ENCODE data around the gene AOC3. TPM values are rescaled to one million over a fixed set of nuclear protein-coding genes. Genes with fewer than 3 reads are reported as not detected.
"Not testable (repeated sequence)": the region's sequence is repeated elsewhere in the genome, so short reads cannot be mapped to it uniquely, and the experiment has no call there.

The AOC3 gene
- total and polyA plus RNA-seq, 2 of the 13 experiments (the other 11 are each of a cell fraction or from before 2014, with no cell fraction given): 8.7 to 51.7 TPM

GRCh38 chr17:42880776-42881310, 29.8 kb downstream of the AOC3 start (continued):
- TF ChIP-seq ZBTB20 (CRISPR knock-in tag; IDR thresholded peaks at IDR 0.05; ENCODE audit: borderline replicate concordance, low read depth) (no peak), MLXIP (CRISPR knock-in tag; IDR thresholded peaks at IDR 0.05; ENCODE audit: borderline replicate concordance) (no peak)

- FAIRE-seq; CTCF ChIA-PET (ENCODE audit: low intra/inter-chr PET ratio, low total read pairs); H3K4me2 ChIP-seq (ENCODE audit: low read depth, low read length); H4K20me1 ChIP-seq (ENCODE audit: insufficient read depth, low read length); ATAC-seq; intact Hi-C loops (cut with micrococcal nuclease; ENCODE audit: unreplicated experiment); DNase-seq (ENCODE audit: low spot score); H3K9ac ChIP-seq (ENCODE audit: insufficient read depth, low read depth, low read length); H3K27me3 ChIP-seq (ENCODE audit: control insufficient read depth in 1 of 2, insufficient read depth in 2 of 2, low read length in 2 of 2); H2AFZ ChIP-seq (ENCODE audit: low read length); BruUV-seq (replicated peaks); H3K79me2 ChIP-seq (ENCODE audit: insufficient read depth, low read length); H3K27ac ChIP-seq (ENCODE audit: extremely low read length, insufficient read depth, low read length); in situ Hi-C loops (cut with HindIII; ENCODE audit: extremely low pct_ligation_motif_present, low pct_unique_long_range_greater_than_20kb); H3K4me3 ChIP-seq (replicated peaks in 1 of 3; ENCODE audit: insufficient read depth in 1 of 3, low read depth in 2 of 3, low read length in 3 of 3); H3K9me3 ChIP-seq (ENCODE audit: low read length); H3K36me3 ChIP-seq (replicated peaks in 1 of 2; ENCODE audit: control insufficient read depth in 1 of 2, insufficient read depth in 2 of 2, low read length in 2 of 2): not testable (repeated sequence)
- peaks cover 97% of the 10 kb centered on the region for H3K4me1 ChIP-seq (ENCODE audit: insufficient read depth, low read length)
- POLR2A ChIA-PET: interaction anchor here (1.7 kb wide), 1 partner anchor 38 kb away, joined by 3 read pairs; no protein-coding TSS in a partner anchor
- 84% methylated on average over 6 of the region's 6 CpGs for WGBS (ENCODE audit: low lambda C conversion rate)
Measured at GRCh38 chr17:42881706-42882105, 30.7 kb downstream of the AOC3 start.

- Histone ChIP-seq H3K79me2 (ENCODE audit: insufficient read depth, low read length) (no peaks in the 10 kb centered on the region), H3K27ac (ENCODE audit: extremely low read length, insufficient read depth, low read length) (no peak overlapping the region), H2AFZ (ENCODE audit: low read length) (no peak overlapping the region), H3K9ac (ENCODE audit: insufficient read depth, low read depth, low read length) (no peak overlapping the region), H3K4me1 (ENCODE audit: insufficient read depth, low read length) (peaks cover 99% of the 10 kb centered on the region), H3K27me3 (ENCODE audit: control insufficient read depth in 1 of 2, insufficient read depth in 2 of 2, low read length in 2 of 2) (no peaks in the 10 kb centered on the region), H3K36me3 (replicated peaks in 1 of 2; ENCODE audit: control insufficient read depth in 1 of 2, insufficient read depth in 2 of 2, low read length in 2 of 2) (no peaks in the 10 kb centered on the region), H3K4me3 (replicated peaks in 1 of 3; ENCODE audit: insufficient read depth in 1 of 3, low read depth in 2 of 3, low read length in 3 of 3) (no peak overlapping the region), H4K20me1 (ENCODE audit: insufficient read depth, low read length) (no peaks in the 10 kb centered on the region), H3K4me2 (ENCODE audit: low read depth, low read length) (no peak overlapping the region), H3K9me3 (ENCODE audit: low read length) (no peaks in the 10 kb centered on the region)
- FAIRE-seq (no peak), ATAC-seq (no peak), DNase-seq (ENCODE audit: low spot score) (no peak)
- BruUV-seq (replicated peaks): no TSS peak
- ChIA-PET POLR2A (interaction anchor here (1.7 kb wide), 1 partner anchor 38 kb away, joined by 3 read pairs; no protein-coding TSS in a partner anchor), CTCF (ENCODE audit: low intra/inter-chr PET ratio, low total read pairs) (no interaction called here)
- in situ Hi-C loops (cut with HindIII; ENCODE audit: extremely low pct_ligation_motif_present, low pct_unique_long_range_greater_than_20kb): no loop called here
- intact Hi-C loops (cut with micrococcal nuclease; ENCODE audit: unreplicated experiment): no loop called here
- 72% methylated on average over 8 of the region's 8 CpGs for WGBS (ENCODE audit: low lambda C conversion rate)
- TF ChIP-seq CENPX (CRISPR knock-in tag; IDR thresholded peaks at IDR 0.05): no peak
- TF ChIP-seq GFI1 (CRISPR knock-in tag; IDR thresholded peaks at IDR 0.05; ENCODE audit: borderline replicate concordance): no peak
- TF ChIP-seq ARNT2 (CRISPR knock-in tag; IDR thresholded peaks at IDR 0.05; ENCODE audit: low read depth): no peak
- TF ChIP-seq LCORL (IDR thresholded peaks at IDR 0.05): no peak
- TF ChIP-seq LCORL (CRISPR knock-in tag; IDR thresholded peaks at IDR 0.05): no peak
- TF ChIP-seq TFDP1 (CRISPR knock-in tag; IDR thresholded peaks at IDR 0.05; ENCODE audit: borderline replicate concordance): no peak
- no peak for TF ChIP-seq ZNF12 (CRISPR knock-in tag; IDR thresholded peaks at IDR 0.05)
- no peak for TF ChIP-seq ETS1 (CRISPR knock-in tag; IDR thresholded peaks at IDR 0.05)
Measured at GRCh38 chr17:42882166-42882565, 31.2 kb downstream of the AOC3 start.

Measured in HepG2 (cell line).